Body of pancreas (tissue), 4 donors: ENCODE measurements around the gene ERGIC2.

Experiments
- CTCF ChIP-seq, 7 experiments: fragments of 450-650 bp in 4 of 7; fragments of 200-600 bp in 3 of 7; sonication (generic) in 3 of 7; IDR thresholded peaks; one replicate each; pipeline ENCODE4 v1.5.1; 2016 to 2019; ENCODE audit warnings: antibody characterized with exemption in 7 of 7
- POLR2A ChIP-seq, 3 donors: fragments of 450-650 bp; IDR thresholded peaks; one replicate each; pipeline ENCODE4 v1.6.1; 2016; ENCODE audit warnings: antibody characterized with exemption in 3 of 3, mild to moderate bottlenecking in 2 of 3

GRCh38 chr12:29346769-29347421 is 34.1 kb downstream of the ERGIC2 start:
- TF ChIP-seq CTCF (IDR thresholded peaks at IDR 0.05), result no peak
- TF ChIP-seq POLR2A (IDR thresholded peaks at IDR 0.05), result no peak
